CD4-positive, alpha-beta T cell treated with Interleukin-6 for 4 hours (primary cell): ENCODE results near the gene HERC2.
"Not testable (repeated sequence)": the region's sequence is repeated elsewhere in the genome, so short reads cannot be mapped to it uniquely, and the experiment has no call there.

ENCODE experiments used
- DNase-seq: peaks from one replicate; pipeline ENCODE4 v3.0.0-alpha.2; 2020; ENCODE audit warnings: mixed read lengths

Gene HERC2, protein sequence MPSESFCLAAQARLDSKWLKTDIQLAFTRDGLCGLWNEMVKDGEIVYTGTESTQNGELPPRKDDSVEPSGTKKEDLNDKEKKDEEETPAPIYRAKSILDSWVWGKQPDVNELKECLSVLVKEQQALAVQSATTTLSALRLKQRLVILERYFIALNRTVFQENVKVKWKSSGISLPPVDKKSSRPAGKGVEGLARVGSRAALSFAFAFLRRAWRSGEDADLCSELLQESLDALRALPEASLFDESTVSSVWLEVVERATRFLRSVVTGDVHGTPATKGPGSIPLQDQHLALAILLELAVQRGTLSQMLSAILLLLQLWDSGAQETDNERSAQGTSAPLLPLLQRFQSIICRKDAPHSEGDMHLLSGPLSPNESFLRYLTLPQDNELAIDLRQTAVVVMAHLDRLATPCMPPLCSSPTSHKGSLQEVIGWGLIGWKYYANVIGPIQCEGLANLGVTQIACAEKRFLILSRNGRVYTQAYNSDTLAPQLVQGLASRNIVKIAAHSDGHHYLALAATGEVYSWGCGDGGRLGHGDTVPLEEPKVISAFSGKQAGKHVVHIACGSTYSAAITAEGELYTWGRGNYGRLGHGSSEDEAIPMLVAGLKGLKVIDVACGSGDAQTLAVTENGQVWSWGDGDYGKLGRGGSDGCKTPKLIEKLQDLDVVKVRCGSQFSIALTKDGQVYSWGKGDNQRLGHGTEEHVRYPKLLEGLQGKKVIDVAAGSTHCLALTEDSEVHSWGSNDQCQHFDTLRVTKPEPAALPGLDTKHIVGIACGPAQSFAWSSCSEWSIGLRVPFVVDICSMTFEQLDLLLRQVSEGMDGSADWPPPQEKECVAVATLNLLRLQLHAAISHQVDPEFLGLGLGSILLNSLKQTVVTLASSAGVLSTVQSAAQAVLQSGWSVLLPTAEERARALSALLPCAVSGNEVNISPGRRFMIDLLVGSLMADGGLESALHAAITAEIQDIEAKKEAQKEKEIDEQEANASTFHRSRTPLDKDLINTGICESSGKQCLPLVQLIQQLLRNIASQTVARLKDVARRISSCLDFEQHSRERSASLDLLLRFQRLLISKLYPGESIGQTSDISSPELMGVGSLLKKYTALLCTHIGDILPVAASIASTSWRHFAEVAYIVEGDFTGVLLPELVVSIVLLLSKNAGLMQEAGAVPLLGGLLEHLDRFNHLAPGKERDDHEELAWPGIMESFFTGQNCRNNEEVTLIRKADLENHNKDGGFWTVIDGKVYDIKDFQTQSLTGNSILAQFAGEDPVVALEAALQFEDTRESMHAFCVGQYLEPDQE (N-terminal part only)

DNA sequence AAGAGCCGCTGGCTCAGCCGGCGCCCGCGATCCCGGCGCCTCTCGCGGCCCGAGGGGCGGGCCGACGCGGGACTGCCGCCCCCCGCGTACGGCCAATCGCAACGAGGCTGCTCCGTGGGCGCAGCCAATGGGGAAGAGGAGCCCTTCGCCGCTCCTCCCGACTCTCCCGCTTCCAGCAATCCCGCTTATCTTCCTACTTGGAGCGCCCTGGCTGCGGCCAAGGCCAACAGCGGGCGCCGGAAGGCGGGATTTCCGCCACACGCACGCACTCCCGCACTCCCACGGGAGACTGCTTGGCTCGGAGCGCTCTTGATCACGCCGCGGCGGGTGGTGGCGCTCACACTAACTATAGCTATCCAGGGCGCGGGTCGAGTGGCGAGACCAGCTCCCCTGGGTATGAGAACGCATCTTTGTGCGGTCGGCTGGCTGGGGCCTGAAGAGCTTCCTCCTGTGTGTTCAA, at the start of gene HERC2:
Gene HERC2, minus strand, starts transcription at position 51 of the 460 bp plus-strand sequence. CDS start 746 bp downstream, outside the sequence.
- DNase-seq: not testable (repeated sequence)

DNA sequence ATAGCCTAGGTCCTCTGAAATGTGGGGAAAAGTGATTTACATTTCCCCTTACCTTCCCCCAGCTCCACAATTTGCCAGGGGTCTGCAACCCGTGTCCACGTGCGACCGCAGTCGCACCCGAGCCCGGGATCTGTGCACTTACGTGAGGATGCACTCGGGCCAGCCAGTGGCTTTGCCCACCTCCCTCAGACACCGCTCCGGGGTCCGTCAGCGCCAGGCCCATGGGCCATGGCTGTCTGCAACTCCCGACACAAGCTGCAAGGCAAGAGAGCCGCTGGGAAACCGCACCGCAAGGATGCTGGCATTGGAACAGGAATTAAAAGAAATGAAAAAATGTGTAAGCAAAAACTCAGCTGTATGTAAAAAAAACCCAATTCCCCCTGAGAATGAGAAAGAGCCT, 43.5 kb upstream of the HERC2 start:
- not testable (repeated sequence) for DNase-seq

GRCh38 chr15:28357984-28358383, 36.0 kb upstream of the HERC2 start, which contains the start of gene GOLGA6L24:
Gene GOLGA6L24, minus strand, starts transcription at chr15:28358084. Its CDS starts 61 bp downstream, at chr15:28358023.
- not testable (repeated sequence) for DNase-seq

DNA sequence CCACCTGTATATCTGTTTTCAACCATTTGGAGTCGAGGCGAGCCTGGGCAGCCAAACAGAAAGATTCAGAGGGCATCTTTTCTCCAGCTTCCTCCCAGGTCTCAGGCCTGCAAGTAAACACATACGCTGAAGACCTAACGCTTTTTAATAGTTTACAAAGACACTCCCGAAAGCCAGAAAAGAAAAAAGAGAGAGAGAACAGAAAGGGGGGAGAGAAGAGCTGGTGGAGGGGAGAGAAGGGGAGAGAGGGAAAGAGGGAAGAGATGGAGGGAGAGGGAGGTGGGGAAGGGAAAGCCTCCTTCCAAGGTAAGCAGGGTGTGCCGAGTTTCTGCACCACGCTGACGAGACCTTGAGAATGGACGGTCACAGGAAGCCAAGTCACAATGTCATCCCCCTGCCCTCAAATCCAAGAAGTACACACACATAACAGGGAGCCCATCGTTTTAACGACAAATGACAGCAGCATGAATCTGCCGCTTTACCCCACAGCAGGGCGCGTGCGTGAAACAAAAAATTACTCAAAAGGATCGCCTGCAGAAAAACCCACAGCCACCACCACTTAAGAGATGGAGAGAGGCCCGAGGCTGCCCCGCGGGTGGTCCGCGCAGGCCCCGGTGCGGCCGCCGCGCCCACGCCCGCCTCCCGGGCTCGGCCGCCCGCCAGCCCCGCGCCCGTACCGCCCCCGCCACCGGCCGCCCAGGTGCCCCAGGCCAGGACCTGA, 461 bp downstream of the HERC2 start:
- DNase-seq: not testable (repeated sequence)

- not testable (repeated sequence) for DNase-seq
These were observed 2.3 kb downstream of the HERC2 start for GRCh38 chr15:28319725-28320124.

DNA sequence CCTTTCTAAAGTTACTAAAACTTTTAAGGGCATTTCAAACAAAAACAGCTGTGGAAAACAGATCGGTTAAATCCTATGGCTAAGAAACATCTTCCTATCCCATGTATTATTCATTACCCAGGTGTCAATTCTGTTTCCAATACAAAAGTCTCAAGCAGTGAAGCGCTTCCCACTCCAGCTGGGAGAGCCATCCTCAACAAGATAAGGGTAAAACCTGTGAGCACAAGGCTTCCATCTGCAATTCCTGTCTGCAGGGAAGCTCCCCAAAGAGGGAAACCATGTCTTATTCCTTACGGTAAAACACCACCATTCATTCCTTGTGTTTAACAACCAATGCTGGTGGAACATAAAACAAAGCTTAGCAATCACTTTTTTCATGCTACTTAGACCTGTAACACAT, 3.2 kb downstream of the HERC2 start:
- not testable (repeated sequence) for DNase-seq

DNA sequence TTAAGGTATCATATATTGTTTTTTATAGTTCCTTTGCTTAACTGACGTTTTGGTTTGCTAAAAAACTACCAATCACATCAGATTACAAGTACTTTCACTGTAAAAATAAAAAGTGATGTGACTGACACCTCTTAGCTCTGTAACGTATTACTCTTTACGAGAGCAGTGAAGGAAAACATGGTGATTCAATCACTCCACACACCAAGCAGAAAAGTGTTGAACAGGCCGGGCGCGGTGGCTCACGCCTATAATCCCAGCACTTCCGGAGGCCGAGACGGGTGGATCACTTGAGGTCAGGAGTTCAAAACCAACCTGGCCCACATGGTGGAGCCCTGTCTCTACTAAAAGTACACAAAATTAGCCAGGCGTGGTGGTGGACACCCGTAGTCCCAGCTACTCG, 3.9 kb downstream of the HERC2 start:
- peak; percentile 3 for DNase-seq

DNA sequence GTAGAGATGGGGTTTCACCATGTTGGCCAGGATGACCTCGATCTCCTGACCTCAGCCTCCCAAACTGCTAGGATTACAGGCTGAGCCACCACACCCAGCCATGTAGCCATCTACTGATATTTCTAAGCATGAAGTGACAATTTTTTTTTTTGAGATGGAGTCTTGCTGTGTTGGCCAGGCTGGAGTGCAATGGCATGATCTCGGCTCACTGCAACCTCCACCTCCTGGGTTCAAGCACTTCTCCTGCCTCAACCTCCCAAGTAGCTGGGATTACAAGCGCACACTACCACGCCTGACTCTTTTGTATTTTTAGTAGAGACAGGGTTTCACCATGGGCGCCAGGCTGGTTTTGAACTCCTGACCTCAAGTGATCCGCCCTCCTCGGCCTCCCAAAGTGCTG, 5.0 kb downstream of the HERC2 start:
- not testable (repeated sequence) for DNase-seq

DNA sequence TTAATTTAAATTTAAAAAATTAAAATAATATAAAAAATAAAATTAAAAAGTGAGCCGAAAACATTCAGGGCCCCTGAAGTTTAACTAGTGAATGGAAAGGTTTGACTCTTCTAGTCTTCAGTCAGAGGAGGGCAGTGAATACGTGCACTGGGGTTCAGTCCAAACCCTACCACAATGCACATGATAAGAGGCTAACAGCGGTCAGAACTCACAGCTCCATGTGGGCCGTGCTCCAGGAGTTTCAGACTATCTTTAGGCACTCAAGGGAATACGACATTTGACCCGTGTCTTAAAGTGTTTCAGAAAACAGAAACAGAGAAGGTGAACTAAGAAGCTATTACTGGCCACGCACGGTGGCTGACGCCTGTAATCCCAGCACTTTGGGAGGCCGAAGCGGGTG, 11.5 kb downstream of the HERC2 start:
- not testable (repeated sequence) for DNase-seq

- DNase-seq: not testable (repeated sequence)
These were observed 13.3 kb downstream of the HERC2 start for GRCh38 chr15:28308718-28309117.

GRCh38 chr15:28305700-28306099, 16.3 kb downstream of the HERC2 start:
- DNase-seq: not testable (repeated sequence)

- DNase-seq: not testable (repeated sequence)
These were observed 24.5 kb downstream of the HERC2 start for GRCh38 chr15:28297434-28297833.

DNA sequence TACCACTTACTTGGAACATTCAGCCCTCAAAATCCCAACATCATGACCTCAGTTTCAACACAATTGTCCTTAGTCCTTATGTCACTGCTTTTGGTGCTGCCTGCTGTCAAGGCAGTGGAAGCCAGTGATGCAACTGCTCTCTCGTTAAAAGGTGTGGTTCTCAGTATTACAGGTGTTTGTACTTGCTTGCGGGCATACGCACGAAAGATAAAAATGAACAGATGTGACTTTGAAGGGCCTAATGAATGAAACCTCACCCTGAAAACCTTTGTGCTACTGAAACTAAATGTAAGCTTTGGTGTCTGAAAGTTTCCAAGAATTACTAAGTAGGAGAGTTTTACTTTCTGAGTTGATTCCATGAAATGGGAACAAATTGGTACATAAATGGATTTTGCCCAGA, 25.2 kb downstream of the HERC2 start:
- DNase-seq: not testable (repeated sequence)

DNA sequence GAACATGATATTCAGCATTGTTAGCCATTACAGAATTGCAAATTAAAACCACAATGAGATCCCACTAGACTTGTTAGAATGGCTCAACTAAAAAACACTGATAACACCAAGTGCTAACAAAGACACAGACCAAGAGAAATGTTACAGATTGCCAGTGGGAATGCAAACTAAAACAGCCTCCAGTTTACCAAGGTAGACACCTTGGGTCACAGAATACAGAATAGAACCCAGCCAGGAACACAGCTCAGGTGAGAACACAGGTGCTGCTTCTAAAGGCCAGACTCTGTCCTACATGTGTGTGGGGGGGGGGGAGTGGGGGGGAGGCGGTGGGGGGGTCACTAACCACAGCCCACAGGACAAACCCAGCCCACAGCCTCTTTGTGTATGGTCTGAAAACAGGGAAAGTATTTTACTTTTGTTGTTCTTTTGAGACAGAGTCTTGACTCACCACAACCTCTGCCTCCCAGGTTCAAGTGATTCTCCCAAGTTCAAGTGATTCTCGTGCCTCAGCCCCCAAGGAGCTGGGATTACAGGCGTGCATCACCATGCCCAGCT, 26.9 kb downstream of the HERC2 start:
- not testable (repeated sequence) for DNase-seq

DNA sequence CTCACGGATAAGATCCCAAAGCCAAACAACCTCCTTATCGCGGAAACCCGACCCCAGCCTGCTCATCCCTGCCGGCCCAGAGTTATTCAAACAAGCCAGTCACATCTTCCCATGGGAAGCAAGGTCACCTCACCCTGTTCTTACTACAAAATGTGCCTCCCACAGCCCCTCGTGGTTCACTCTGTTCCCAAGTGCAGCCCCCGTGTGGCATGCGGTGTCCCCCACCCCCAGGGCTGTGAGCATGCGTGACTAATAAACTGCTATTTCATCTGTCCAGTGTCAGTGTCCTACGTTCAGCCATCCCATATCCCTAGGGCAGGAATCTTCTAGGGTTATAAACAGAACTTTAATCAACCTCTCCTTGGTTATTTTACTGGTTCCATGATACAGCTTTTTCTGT, 27.4 kb downstream of the HERC2 start:
- DNase-seq: not testable (repeated sequence)

- DNase-seq: no peak
These were observed 32.1 kb downstream of the HERC2 start for GRCh38 chr15:28289694-28290463.

DNA sequence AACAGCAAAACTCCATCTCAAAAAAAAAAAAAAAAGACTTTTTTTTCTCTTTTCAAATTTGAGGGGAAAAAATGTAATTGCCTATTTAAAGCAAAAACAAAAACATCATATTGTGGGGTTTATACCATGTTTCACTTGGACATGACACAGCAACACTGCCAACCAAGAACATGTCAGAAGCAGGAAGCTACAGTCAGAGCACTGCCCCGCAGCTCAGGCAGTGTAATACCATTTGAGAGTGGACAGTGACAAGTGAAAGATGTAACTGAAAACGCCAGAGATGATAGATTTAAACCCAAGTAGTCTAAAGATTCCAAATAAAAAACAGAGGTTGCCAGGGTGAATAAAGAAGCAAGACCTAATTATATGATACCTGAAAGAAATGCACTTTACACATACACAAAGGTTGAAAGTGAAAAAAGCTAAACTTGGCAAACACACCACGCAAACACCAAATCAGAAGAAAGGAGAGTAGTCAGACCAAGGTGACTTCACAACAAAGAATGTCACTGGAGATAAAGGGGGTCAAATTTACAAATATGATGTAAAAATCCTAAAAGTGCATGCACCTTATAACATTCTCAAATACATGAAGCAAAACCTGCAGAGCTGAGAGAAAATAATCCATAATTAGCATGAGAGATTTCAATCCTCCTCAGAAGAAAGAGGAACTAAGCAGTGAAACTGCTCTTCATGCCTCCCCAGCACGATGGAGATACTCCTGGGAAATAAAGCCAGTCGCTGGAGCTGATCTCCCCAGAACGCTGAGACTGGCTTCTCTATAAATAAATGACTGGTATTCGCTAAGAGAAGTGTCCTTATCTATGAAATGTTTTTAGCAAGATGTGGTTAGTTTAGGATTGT, 32.9 kb downstream of the HERC2 start:
- not testable (repeated sequence) for DNase-seq

- DNase-seq: not testable (repeated sequence)
These were observed 35.3 kb downstream of the HERC2 start for GRCh38 chr15:28286659-28287058.

- no peak for DNase-seq
These were observed 35.9 kb downstream of the HERC2 start for GRCh38 chr15:28286031-28286430.

GRCh38 chr15:28281876-28282275, 40.1 kb downstream of the HERC2 start:
- DNase-seq: no peak
